HCT116 (cell line): Measurements from ENCODE around the gene CETP. TPM values are rescaled to one million over a fixed set of nuclear protein-coding genes. Genes with fewer than 3 reads are reported as not detected.

Experiments used
- ATAC-seq: fragments of 200-7000 bp; cut with Tn5 transposase; 2 replicates; pipeline ENCODE4 v1.9.1; 2020; ENCODE audit warnings: mild to moderate bottlenecking, moderate library complexity
- BruUV-seq: library from RNA; stranded (reverse); fragments of 400-500 nt; replicated peaks from 2 replicates; lab custom pipeline; 2021; lab: Mats Ljungman, UMichigan
- CTCF ChIA-PET: fragments of 300-600 bp; sonication (Branson Sonifier 250); formaldehyde crosslinking; loops from one replicate; lab custom pipeline; 2021; ENCODE audit warnings: antibody characterized with exemption; lab: Charles Lee
- POLR2A ChIA-PET: fragments of 300-600, 350-600 bp; sonication (Branson Sonifier 250); formaldehyde crosslinking; loops from one replicate; lab custom pipeline; 2021; ENCODE audit warnings: antibody characterized with exemption; lab: Charles Lee
- RAD21 ChIA-PET, 2 experiments: fragments of 300-600 bp; sonication (Branson Sonifier 250); formaldehyde crosslinking; loops; one replicate each; lab custom pipeline; 2023; ENCODE audit warnings: low total read pairs in 2 of 2; ENCODE audit not compliant: uncharacterized antibody in 2 of 2, unreplicated experiment in 2 of 2, low non-redundant PET in 1 of 2; lab: Charles Lee
- DNase-seq: peaks from one replicate; pipeline ENCODE4 v3.0.0-alpha.2; 2010; ENCODE audit warnings: low read depth, low spot score
- H2AFZ ChIP-seq: fragments of 200-600 bp; shearing (Covaris generic), sonication (generic); 2 replicates; pipeline ENCODE4 v1.6.1; 2017; ENCODE audit warnings: low read depth, mixed run types, mixed read lengths, antibody characterized with exemption, low read length; ENCODE audit not compliant: poor library complexity, severe bottlenecking
- H3K27ac ChIP-seq: 2 replicates; pipeline ENCODE4 v1.5.1; 2012; ENCODE audit warnings: low read depth, low read length
- H3K27me3 ChIP-seq: fragments of 200-600 bp; sonication (generic); 2 replicates; pipeline ENCODE4 v1.6.1; 2016; ENCODE audit warnings: mixed run types, low read length, mixed read lengths; ENCODE audit not compliant: insufficient read depth
- H3K36me3 ChIP-seq, 2 experiments: fragments of 200-500 bp in 1 of 2; fragments of 200-600 bp in 1 of 2; sonication (Bioruptor generic) in 1 of 2; sonication (generic) in 1 of 2; 2 replicates each; pipeline versions ENCODE4 v1.5.1 to v1.6.1; 2014 to 2016; ENCODE audit warnings: low read length in 2 of 2, inconsistent platforms in 1 of 2, mixed read lengths in 1 of 2, mixed run types in 1 of 2; ENCODE audit not compliant: insufficient read depth in 2 of 2, control insufficient read depth in 1 of 2
- H3K4me1 ChIP-seq, 2 experiments: fragments of 200-600 bp in 1 of 2; sonication (generic) in 1 of 2; 2 replicates each; pipeline versions ENCODE4 v1.5.1 to v1.6.1; 2012 to 2017; ENCODE audit warnings: low read length in 2 of 2, inconsistent platforms in 1 of 2, mild to moderate bottlenecking in 1 of 2, mixed read lengths in 1 of 2, mixed run types in 1 of 2, moderate library complexity in 1 of 2; ENCODE audit not compliant: insufficient read depth in 2 of 2, control insufficient read depth in 1 of 2
- H3K4me2 ChIP-seq: fragments of 200-600 bp; sonication (generic); 2 replicates; pipeline ENCODE4 v1.6.1; 2017; ENCODE audit warnings: mixed run types, low read length, mixed read lengths
- H3K4me3 ChIP-seq, 2 experiments: fragments of 200-600 bp in 1 of 2; sonication (generic) in 1 of 2; replicated peaks in 1 of 2; 2 replicates each; pipeline ENCODE4 v1.5.1; 2011 to 2016; ENCODE audit warnings: low read length in 2 of 2, control low read depth in 1 of 2, low read depth in 1 of 2, mild to moderate bottlenecking in 1 of 2, mixed read lengths in 1 of 2, mixed run types in 1 of 2
- H3K79me2 ChIP-seq: fragments of 200-600 bp; sonication (generic); 2 replicates; pipeline ENCODE4 v1.6.1; 2017; ENCODE audit warnings: mild to moderate bottlenecking, mixed run types, low read length, moderate library complexity, mixed read lengths; ENCODE audit not compliant: insufficient read depth
- H3K9ac ChIP-seq: fragments of 200-600 bp; sonication (generic); 2 replicates; pipeline ENCODE4 v1.6.1; 2016; ENCODE audit warnings: low read length, mixed read lengths
- H3K9me2 ChIP-seq: fragments of 200-600 bp; sonication (generic), shearing (Covaris generic); 2 replicates; pipeline ENCODE4 v1.6.1; 2017; ENCODE audit warnings: mixed run types, mild to moderate bottlenecking, moderate library complexity; ENCODE audit not compliant: insufficient read depth
- H3K9me3 ChIP-seq, 2 experiments: fragments of 200-500 bp in 1 of 2; fragments of 200-600 bp in 1 of 2; sonication (Bioruptor generic) in 1 of 2; sonication (generic) in 1 of 2; 2 replicates each; pipeline ENCODE4 v1.6.1; 2014 to 2017; ENCODE audit warnings: low read length in 2 of 2, mixed read lengths in 2 of 2, inconsistent platforms in 1 of 2, low read depth in 1 of 2, mild to moderate bottlenecking in 1 of 2, mixed run types in 1 of 2, moderate library complexity in 1 of 2; ENCODE audit not compliant: control insufficient read depth in 1 of 2, insufficient read depth in 1 of 2
- H4K20me1 ChIP-seq: fragments of 200-600 bp; sonication (generic), shearing (Covaris generic); 2 replicates; pipeline ENCODE4 v1.6.1; 2017; ENCODE audit warnings: mixed run types, mild to moderate bottlenecking, moderate library complexity; ENCODE audit not compliant: insufficient read depth
- ATF3 ChIP-seq: IDR thresholded peaks from 2 replicates; pipeline ENCODE4 v1.6.1; 2012
- CEBPB ChIP-seq: IDR thresholded peaks from 2 replicates; pipeline ENCODE4 v1.6.1; 2012; ENCODE audit warnings: low read depth
- CTCF ChIP-seq, 3 experiments: fragments of 200-600 bp in 1 of 3; sonication (generic) in 1 of 3; IDR thresholded peaks in 2 of 3; conservative IDR thresholded peaks in 1 of 3; 2 replicates each; pipeline ENCODE4 v1.5.1; 2012 to 2017; ENCODE audit warnings: low read depth in 2 of 3, low read length in 2 of 3, antibody characterized with exemption in 1 of 3, borderline replicate concordance in 1 of 3, control low read depth in 1 of 3, mild to moderate bottlenecking in 1 of 3, mixed read lengths in 1 of 3, mixed run types in 1 of 3, moderate library complexity in 1 of 3; ENCODE audit not compliant: insufficient read depth in 1 of 3
- EGR1 ChIP-seq: IDR thresholded peaks from 2 replicates; pipeline ENCODE4 v1.6.1; 2012; ENCODE audit warnings: low read depth
- EZH2 ChIP-seq: fragments of 200-600 bp; sonication (generic); IDR thresholded peaks from 2 replicates; pipeline ENCODE4 v1.6.1; 2017; ENCODE audit warnings: antibody characterized with exemption, mixed run types
- FOSL1 ChIP-seq: IDR thresholded peaks from 2 replicates; pipeline ENCODE4 v1.6.1; 2012; ENCODE audit warnings: low read depth
- JUND ChIP-seq: IDR thresholded peaks from 2 replicates; pipeline ENCODE4 v1.6.1; 2012
- POLR2A ChIP-seq: IDR thresholded peaks from 2 replicates; pipeline ENCODE4 v1.7.0; 2011; ENCODE audit warnings: borderline replicate concordance; ENCODE audit not compliant: insufficient read depth, insufficient read length; ENCODE audit errors: extremely low read depth
- POLR2AphosphoS5 ChIP-seq: IDR thresholded peaks from 2 replicates; pipeline ENCODE4 v1.6.1; 2011; ENCODE audit warnings: mild to moderate bottlenecking, low read depth, low read length, moderate library complexity
- REST ChIP-seq: IDR thresholded peaks from 2 replicates; pipeline ENCODE4 v1.6.1; 2012; ENCODE audit warnings: low read depth
- SIN3A ChIP-seq: IDR thresholded peaks from 2 replicates; pipeline ENCODE4 v1.6.1; 2012; ENCODE audit warnings: low read depth
- SP1 ChIP-seq: IDR thresholded peaks from 2 replicates; pipeline ENCODE4 v1.6.1; 2012; ENCODE audit warnings: low read depth
- SRF ChIP-seq: IDR thresholded peaks from 2 replicates; pipeline ENCODE4 v1.6.1; 2012; ENCODE audit warnings: low read depth
- TCF7L2 ChIP-seq: IDR thresholded peaks from 2 replicates; pipeline ENCODE4 v1.7.0; 2011; ENCODE audit warnings: borderline replicate concordance, inconsistent platforms; ENCODE audit not compliant: insufficient read depth, insufficient read length; ENCODE audit errors: extremely low read depth
- YY1 ChIP-seq: IDR thresholded peaks from 2 replicates; pipeline ENCODE4 v1.6.1; 2011; ENCODE audit warnings: low read length, low read depth, moderate library complexity, mild to moderate bottlenecking; ENCODE audit not compliant: insufficient replicate concordance; ENCODE audit errors: extremely low read depth
- ZBTB33 ChIP-seq: IDR thresholded peaks from 2 replicates; pipeline ENCODE4 v1.6.1; 2011; ENCODE audit warnings: mild to moderate bottlenecking, low read length, moderate library complexity; ENCODE audit not compliant: insufficient replicate concordance; ENCODE audit errors: extremely low read depth
- ZFX ChIP-seq: fragments of 450-650 bp; IDR thresholded peaks from 2 replicates; pipeline ENCODE4 v1.6.1; 2017
- ZNF274 ChIP-seq: fragments of 200-500 bp; sonication (Bioruptor generic); IDR thresholded peaks from 2 replicates; pipeline ENCODE4 v1.6.1; 2014; ENCODE audit warnings: mild to moderate bottlenecking, low read depth, low read length, inconsistent platforms
- intact Hi-C: fragments of 100-400 bp; cut with micrococcal nuclease; formaldehyde crosslinking; loops from 2 replicates; pipeline ENCODE4 v1.10.0; 2022
- total RNA-seq: library from RNA; stranded (reverse); gene quantifications from one replicate; pipeline ENCODE4 v1.2.1, GENCODE V29; 2021; ENCODE audit not compliant: unreplicated experiment

The CETP gene
- total RNA-seq, 1 experiment from 2014 or later = not detected

- TF ChIP-seq POLR2AphosphoS5 = no peak
- TF ChIP-seq, all 23 proteins: peak for 0
Measured at GRCh38 chr16:57016301-57016700, 54.6 kb downstream of the CETP start (continued).

- CTCF ChIA-PET = no interaction called here
- POLR2A ChIA-PET = no interaction called here
- H3K9me2 ChIP-seq = no peaks in the 10 kb centered on the region
Measured at GRCh38 chr16:57016831-57017230, 55.1 kb downstream of the CETP start.

More at GRCh38 chr16:57016831-57017230, 55.1 kb downstream of the CETP start:
- Histone ChIP-seq H3K9me3 (no peaks in the 10 kb centered on the region), H3K9ac (no peak overlapping the region), H3K4me3 (no peak overlapping the region), H4K20me1 (no peaks in the 10 kb centered on the region), H2AFZ (no peak overlapping the region), H3K36me3 (no peaks in the 10 kb centered on the region), H3K27ac (no peak overlapping the region), H3K4me1 (peaks cover 0 to 20% of the 10 kb centered on the region in 2 experiments; a peak in 2 of 4 replicates), H3K79me2 (no peaks in the 10 kb centered on the region), H3K4me2 (no peak overlapping the region), H3K27me3 (no peaks in the 10 kb centered on the region)
- no peak for DNase-seq
- RAD21 ChIA-PET = no interaction called here
- TF ChIP-seq CEBPB = no peak
- TF ChIP-seq FOSL1 = no peak
- no peak for TF ChIP-seq TCF7L2
- TF ChIP-seq POLR2AphosphoS5 = no peak
- TF ChIP-seq EZH2 = no peak
- no peak for TF ChIP-seq YY1
- TF ChIP-seq JUND = no peak
- no peak for TF ChIP-seq ZFX
- TF ChIP-seq SRF = no peak
- TF ChIP-seq SIN3A = no peak
- no peak for TF ChIP-seq ATF3
- no peak for TF ChIP-seq ZNF274
- no peak for TF ChIP-seq CTCF (IDR thresholded peaks at IDR 0.05 in 2 of 3, conservative IDR thresholded peaks at IDR 0.05 in 1 of 3; ENCODE audit: borderline replicate concordance in 1 of 3, insufficient read depth in 1 of 3, low read depth in 2 of 3, low read length in 2 of 3)
- no peak for TF ChIP-seq POLR2A
- no peak for TF ChIP-seq SP1
- no peak for TF ChIP-seq REST
- TF ChIP-seq ZBTB33 = no peak
- TF ChIP-seq EGR1 = no peak
- no TSS peak for BruUV-seq
- intact Hi-C loops = no loop called here
- no peak for ATAC-seq
